ENCODE results near the gene PCCA.

Gene PCCA

GRCh38 chr13:100234524-100235136, 145.7 kb downstream of the PCCA start:
- DNase-seq (ENCODE audit: low spot score in 2 of 2) (no peak), ATAC-seq (ENCODE audit: low read depth) (no peak)
- H3K27me3 Mint-ChIP-seq: no peaks in the 10 kb centered on the region
- H3K27ac Mint-ChIP-seq: no peak overlapping the region
- no peaks in the 10 kb centered on the region for H3K9me3 Mint-ChIP-seq
- H3K4me1 Mint-ChIP-seq: peaks cover 5% of the 10 kb centered on the region
- no peak overlapping the region for H3K4me3 Mint-ChIP-seq
- peaks cover 3% of the 10 kb centered on the region for H3K36me3 Mint-ChIP-seq

- H3K4me1 Mint-ChIP-seq: peaks cover 5% of the 10 kb centered on the region
- peaks cover 5% of the 10 kb centered on the region for H3K36me3 Mint-ChIP-seq
- no peaks in the 10 kb centered on the region for H3K9me3 Mint-ChIP-seq
- no peaks in the 10 kb centered on the region for H3K27me3 Mint-ChIP-seq
- ATAC-seq (ENCODE audit: low read depth) (peak; percentile 68), DNase-seq (ENCODE audit: low spot score in 2 of 2) (peak in 1 of 2 donors; percentile 30)
- peak overlapping the region; percentile 30 for H3K4me3 Mint-ChIP-seq
- no peak overlapping the region for H3K27ac Mint-ChIP-seq
These were observed 146.5 kb downstream of the PCCA start for GRCh38 chr13:100235311-100235901.

GRCh38 chr13:100240109-100240779, 151.4 kb downstream of the PCCA start:
- no peaks in the 10 kb centered on the region for H3K9me3 Mint-ChIP-seq
- H3K4me3 Mint-ChIP-seq: no peak overlapping the region
- peaks cover 4% of the 10 kb centered on the region for H3K4me1 Mint-ChIP-seq
- H3K27me3 Mint-ChIP-seq: no peaks in the 10 kb centered on the region
- H3K27ac Mint-ChIP-seq: no peak overlapping the region
- DNase-seq (ENCODE audit: low spot score in 2 of 2): no peak
- no peak for ATAC-seq (ENCODE audit: low read depth)
- peaks cover 8% of the 10 kb centered on the region for H3K36me3 Mint-ChIP-seq

GRCh38 chr13:100244431-100244830, 155.5 kb downstream of the PCCA start:
- Mint-ChIP-seq H3K4me1 (no peaks in the 10 kb centered on the region), H3K27me3 (no peaks in the 10 kb centered on the region), H3K36me3 (peaks cover 10% of the 10 kb centered on the region), H3K9me3 (peaks cover 5% of the 10 kb centered on the region), H3K4me3 (no peak overlapping the region), H3K27ac (no peak overlapping the region)
- DNase-seq (ENCODE audit: low spot score in 2 of 2): no peak
- ATAC-seq (ENCODE audit: low read depth): no peak

GRCh38 chr13:100245104-100245503, 156.2 kb downstream of the PCCA start:
- Mint-ChIP-seq H3K27ac (no peak overlapping the region), H3K9me3 (peaks cover 5% of the 10 kb centered on the region), H3K4me1 (no peaks in the 10 kb centered on the region), H3K36me3 (peaks cover 8% of the 10 kb centered on the region), H3K27me3 (no peaks in the 10 kb centered on the region), H3K4me3 (no peak overlapping the region)
- no peak for ATAC-seq (ENCODE audit: low read depth)
- no peak for DNase-seq (ENCODE audit: low spot score in 2 of 2)

- H3K27me3 Mint-ChIP-seq: no peaks in the 10 kb centered on the region
- H3K27ac Mint-ChIP-seq: no peak overlapping the region
- ATAC-seq (ENCODE audit: low read depth): no peak
- peaks cover 5% of the 10 kb centered on the region for H3K36me3 Mint-ChIP-seq
- peaks cover 5% of the 10 kb centered on the region for H3K9me3 Mint-ChIP-seq
- H3K4me1 Mint-ChIP-seq: no peaks in the 10 kb centered on the region
- no peak overlapping the region for H3K4me3 Mint-ChIP-seq
- no peak for DNase-seq (ENCODE audit: low spot score in 2 of 2)
These were observed 159.0 kb downstream of the PCCA start for GRCh38 chr13:100247937-100248336.

GRCh38 chr13:100254002-100254401, 165.1 kb downstream of the PCCA start:
- Mint-ChIP-seq H3K4me3 (no peak overlapping the region), H3K36me3 (peaks cover 2% of the 10 kb centered on the region), H3K4me1 (no peaks in the 10 kb centered on the region), H3K27ac (no peak overlapping the region), H3K9me3 (peaks cover 1% of the 10 kb centered on the region), H3K27me3 (no peaks in the 10 kb centered on the region)
- DNase-seq (ENCODE audit: low spot score in 2 of 2) (no peak), ATAC-seq (ENCODE audit: low read depth) (no peak)

GRCh38 chr13:100262404-100262803, 173.5 kb downstream of the PCCA start:
- Mint-ChIP-seq H3K9me3 (no peaks in the 10 kb centered on the region), H3K4me3 (no peak overlapping the region), H3K4me1 (no peaks in the 10 kb centered on the region), H3K36me3 (peaks cover 5% of the 10 kb centered on the region), H3K27ac (no peak overlapping the region), H3K27me3 (no peaks in the 10 kb centered on the region)
- no peak for ATAC-seq (ENCODE audit: low read depth)
- no peak for DNase-seq (ENCODE audit: low spot score in 2 of 2)

GRCh38 chr13:100266026-100266425, 177.1 kb downstream of the PCCA start:
- Mint-ChIP-seq H3K27ac (no peak overlapping the region), H3K27me3 (no peaks in the 10 kb centered on the region), H3K4me3 (no peak overlapping the region), H3K9me3 (no peaks in the 10 kb centered on the region), H3K4me1 (no peaks in the 10 kb centered on the region), H3K36me3 (peaks cover 11% of the 10 kb centered on the region)
- DNase-seq (ENCODE audit: low spot score in 2 of 2) (no peak), ATAC-seq (ENCODE audit: low read depth) (no peak)

- H3K36me3 Mint-ChIP-seq: peaks cover 17% of the 10 kb centered on the region
- H3K4me1 Mint-ChIP-seq: no peaks in the 10 kb centered on the region
- DNase-seq (ENCODE audit: low spot score in 2 of 2) (no peak), ATAC-seq (ENCODE audit: low read depth) (no peak)
- H3K27me3 Mint-ChIP-seq: no peaks in the 10 kb centered on the region
- no peak overlapping the region for H3K4me3 Mint-ChIP-seq
- no peaks in the 10 kb centered on the region for H3K9me3 Mint-ChIP-seq
- H3K27ac Mint-ChIP-seq: no peak overlapping the region
These were observed 180.9 kb downstream of the PCCA start for GRCh38 chr13:100269837-100270236.

- ATAC-seq (ENCODE audit: low read depth) (no peak), DNase-seq (ENCODE audit: low spot score in 2 of 2) (no peak)
- H3K36me3 Mint-ChIP-seq: peaks cover 25% of the 10 kb centered on the region
- no peaks in the 10 kb centered on the region for H3K9me3 Mint-ChIP-seq
- H3K27me3 Mint-ChIP-seq: no peaks in the 10 kb centered on the region
- H3K4me3 Mint-ChIP-seq: no peak overlapping the region
- no peaks in the 10 kb centered on the region for H3K4me1 Mint-ChIP-seq
- H3K27ac Mint-ChIP-seq: no peak overlapping the region
These were observed 184.2 kb downstream of the PCCA start for GRCh38 chr13:100273138-100273537.

- Mint-ChIP-seq H3K4me3 (no peak overlapping the region), H3K9me3 (no peaks in the 10 kb centered on the region), H3K27me3 (no peaks in the 10 kb centered on the region), H3K4me1 (no peaks in the 10 kb centered on the region), H3K27ac (no peak overlapping the region), H3K36me3 (peaks cover 24% of the 10 kb centered on the region)
- ATAC-seq (ENCODE audit: low read depth) (no peak), DNase-seq (ENCODE audit: low spot score in 2 of 2) (no peak)
These were observed 184.7 kb downstream of the PCCA start for GRCh38 chr13:100273552-100273951.

- no peaks in the 10 kb centered on the region for H3K27me3 Mint-ChIP-seq
- H3K36me3 Mint-ChIP-seq: peaks cover 20% of the 10 kb centered on the region
- H3K27ac Mint-ChIP-seq: no peak overlapping the region
- ATAC-seq (ENCODE audit: low read depth) (no peak), DNase-seq (ENCODE audit: low spot score in 2 of 2) (no peak)
- H3K4me1 Mint-ChIP-seq: no peaks in the 10 kb centered on the region
- no peak overlapping the region for H3K4me3 Mint-ChIP-seq
- H3K9me3 Mint-ChIP-seq: no peaks in the 10 kb centered on the region
These were observed 186.1 kb downstream of the PCCA start for GRCh38 chr13:100274942-100275506.

GRCh38 chr13:100275746-100276145, 186.9 kb downstream of the PCCA start:
- DNase-seq (ENCODE audit: low spot score in 2 of 2) (no peak), ATAC-seq (ENCODE audit: low read depth) (no peak)
- no peak overlapping the region for H3K27ac Mint-ChIP-seq
- peaks cover under 1% of the 10 kb centered on the region for H3K4me1 Mint-ChIP-seq
- no peak overlapping the region for H3K4me3 Mint-ChIP-seq
- H3K9me3 Mint-ChIP-seq: no peaks in the 10 kb centered on the region
- peaks cover 25% of the 10 kb centered on the region for H3K36me3 Mint-ChIP-seq
- no peaks in the 10 kb centered on the region for H3K27me3 Mint-ChIP-seq
